OCI-LY7 (cell line): ENCODE measurements around the gene IQSEC2. TPM values are rescaled to one million over a fixed set of nuclear protein-coding genes. Genes with fewer than 3 reads are reported as not detected.

ENCODE experiments used
- BruUV-seq: library from RNA; stranded (reverse); fragments of 400-500 nt; replicated peaks from 2 replicates; lab custom pipeline; 2021; lab: Mats Ljungman, UMichigan
- CTCF ChIA-PET: fragments of 300-600 bp; sonication (Branson Sonifier 250); formaldehyde crosslinking; loops from one replicate; lab custom pipeline; 2022; ENCODE audit warnings: antibody characterized with exemption; ENCODE audit not compliant: unreplicated experiment; lab: Charles Lee
- POLR2A ChIA-PET: fragments of 300-600 bp; sonication (Branson Sonifier 250); formaldehyde crosslinking; loops from one replicate; lab custom pipeline; 2022; ENCODE audit warnings: antibody characterized with exemption; lab: Charles Lee
- DNase-seq: peaks from one replicate; pipeline ENCODE4 v3.0.0-alpha.2; 2015; ENCODE audit warnings: low spot score
- H2AFZ ChIP-seq: fragments of 200-600 bp; sonication (generic), shearing (Covaris generic); 2 replicates; pipeline ENCODE4 v1.6.1; 2014; ENCODE audit warnings: mild to moderate bottlenecking, antibody characterized with exemption, low read length, moderate library complexity
- H3K27ac ChIP-seq: fragments of 200-600 bp; sonication (generic); 2 replicates; pipeline ENCODE4 v1.5.1; 2014; ENCODE audit warnings: mixed run types, low read depth, mild to moderate bottlenecking, moderate library complexity, low read length, inconsistent platforms; ENCODE audit not compliant: poor library complexity, severe bottlenecking
- H3K36me3 ChIP-seq: fragments of 200-600 bp; sonication (generic); 2 replicates; pipeline ENCODE4 v1.6.1; 2014; ENCODE audit warnings: mild to moderate bottlenecking, antibody characterized with exemption, low read length, moderate library complexity, mixed read lengths; ENCODE audit not compliant: insufficient read depth
- H3K4me1 ChIP-seq: fragments of 200-600 bp; sonication (generic); 2 replicates; pipeline ENCODE4 v1.5.1; 2014; ENCODE audit warnings: mild to moderate bottlenecking, low read length; ENCODE audit not compliant: insufficient read depth, poor library complexity, severe bottlenecking
- H3K4me2 ChIP-seq: fragments of 200-600 bp; sonication (generic); 2 replicates; pipeline ENCODE4 v1.6.1; 2014; ENCODE audit warnings: mild to moderate bottlenecking, low read length
- H3K4me3 ChIP-seq: fragments of 200-600 bp; sonication (generic); 2 replicates; pipeline ENCODE4 v1.5.1; 2014; ENCODE audit warnings: mild to moderate bottlenecking, low read depth, low read length; ENCODE audit not compliant: poor library complexity, severe bottlenecking
- H3K79me2 ChIP-seq: fragments of 200-600 bp; sonication (generic); 2 replicates; pipeline ENCODE4 v1.6.1; 2016; ENCODE audit warnings: low read depth, mild to moderate bottlenecking, low read length, moderate library complexity, mixed read lengths; ENCODE audit not compliant: insufficient read depth
- H3K9me2 ChIP-seq: fragments of 200-600 bp; sonication (generic); 2 replicates; pipeline ENCODE4 v1.6.1; 2016; ENCODE audit warnings: mild to moderate bottlenecking, low read length, mixed read lengths; ENCODE audit not compliant: insufficient read depth
- H3K9me3 ChIP-seq: fragments of 200-600 bp; sonication (generic); 2 replicates; pipeline ENCODE4 v1.6.1; 2014; ENCODE audit warnings: mild to moderate bottlenecking, mixed run types, low read length, mixed read lengths
- H4K20me1 ChIP-seq: fragments of 200-600 bp; sonication (generic); 2 replicates; pipeline ENCODE4 v1.6.1; 2014; ENCODE audit warnings: mild to moderate bottlenecking, antibody characterized with exemption, low read length, moderate library complexity, mixed read lengths; ENCODE audit not compliant: insufficient read depth
- EZH2phosphoT487 ChIP-seq: fragments of 200-600 bp; sonication (generic); IDR thresholded peaks from 2 replicates; pipeline ENCODE4 v1.6.1; 2018; ENCODE audit warnings: low read depth, borderline replicate concordance, mild to moderate bottlenecking, mixed run types, antibody characterized with exemption, low read length, moderate library complexity, mixed read lengths
- intact Hi-C: fragments of 100-400 bp; cut with micrococcal nuclease; formaldehyde crosslinking; loops from one replicate; pipeline ENCODE4 v1.10.0; 2022; ENCODE audit not compliant: unreplicated experiment
- total RNA-seq, 2 experiments: library from RNA; depleted of rRNA in 1 of 2; stranded (reverse); fragments of >200 nt in 1 of 2; shearing (Covaris generic) in 1 of 2; gene quantifications; 2 replicates each; pipeline ENCODE4 v1.2.3, GENCODE V29; 2014 to 2022
- TF ChIP-seq, protein P1 (sequence below): fragments of 200-600 bp; sonication (generic); conservative IDR thresholded peaks from 2 replicates; pipeline ENCODE4 v1.5.1; 2014; ENCODE audit warnings: mild to moderate bottlenecking, antibody characterized with exemption, low read length, moderate library complexity, mixed read lengths

IQSEC2 gene
- total RNA-seq, 2 experiments from 2014 or later = not detected

GRCh38 chrX:53291596-53291995 lies 10.2 kb upstream of the IQSEC2 start:
- Histone ChIP-seq H3K27ac (no peak overlapping the region), H3K36me3 (no peaks in the 10 kb centered on the region), H3K9me2 (no peaks in the 10 kb centered on the region), H3K79me2 (no peaks in the 10 kb centered on the region), H3K4me2 (no peak overlapping the region), H3K9me3 (no peaks in the 10 kb centered on the region), H3K4me1 (peaks cover 9% of the 10 kb centered on the region), H4K20me1 (no peaks in the 10 kb centered on the region), H2AFZ (no peak overlapping the region), H3K4me3 (no peak overlapping the region)
- CTCF ChIA-PET = no interaction called here
- POLR2A ChIA-PET = interaction anchor here (1.2 kb wide), 1 partner anchor 8 kb away, joined by 4 read pairs; no protein-coding TSS in a partner anchor
- BruUV-seq = no TSS peak
- no peak for DNase-seq
- intact Hi-C loops = no loop called here
- TF ChIP-seq EZH2phosphoT487 = no peak

DNA sequence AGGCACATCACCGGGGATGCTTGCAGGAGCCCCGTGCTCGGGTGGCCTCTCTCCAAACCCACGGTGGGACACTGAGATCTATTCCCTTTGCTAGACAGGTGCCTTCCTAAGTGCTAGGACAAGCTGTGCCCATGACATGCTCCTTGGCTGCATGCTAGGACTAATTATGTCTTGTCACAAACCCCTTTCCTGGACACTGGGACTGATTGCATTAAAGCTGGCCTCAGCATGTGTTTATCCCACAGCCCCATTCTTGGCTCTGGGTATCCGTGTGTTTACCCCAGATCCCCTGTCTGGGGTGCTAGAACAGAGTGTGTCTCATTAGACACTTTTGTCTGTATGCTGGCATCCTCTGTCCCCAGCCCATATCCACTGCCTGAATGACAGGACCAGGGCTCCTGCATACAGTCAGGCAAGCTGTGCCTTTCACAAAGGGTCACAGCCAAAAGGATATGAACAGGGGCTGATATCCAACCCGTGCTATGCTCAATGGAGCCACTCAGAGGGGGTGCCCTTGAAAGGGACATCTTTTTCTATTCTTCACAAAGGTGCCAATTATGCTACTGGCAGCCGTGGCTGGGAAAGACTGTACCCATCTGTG lies 9.2 kb upstream of the IQSEC2 start:
- Histone ChIP-seq H3K27ac (no peak overlapping the region), H3K9me3 (no peaks in the 10 kb centered on the region), H3K4me2 (no peak overlapping the region), H2AFZ (no peak overlapping the region), H3K9me2 (no peaks in the 10 kb centered on the region), H3K79me2 (no peaks in the 10 kb centered on the region), H3K4me1 (peaks cover 9% of the 10 kb centered on the region), H3K36me3 (no peaks in the 10 kb centered on the region), H3K4me3 (no peak overlapping the region), H4K20me1 (no peaks in the 10 kb centered on the region)
- no peak for DNase-seq
- POLR2A ChIA-PET = interaction anchor here (1.2 kb wide), 1 partner anchor 10 kb away, joined by 4 read pairs; no protein-coding TSS in a partner anchor
- TF ChIP-seq EZH2phosphoT487 = no peak
- TF ChIP-seq, protein P1, sequence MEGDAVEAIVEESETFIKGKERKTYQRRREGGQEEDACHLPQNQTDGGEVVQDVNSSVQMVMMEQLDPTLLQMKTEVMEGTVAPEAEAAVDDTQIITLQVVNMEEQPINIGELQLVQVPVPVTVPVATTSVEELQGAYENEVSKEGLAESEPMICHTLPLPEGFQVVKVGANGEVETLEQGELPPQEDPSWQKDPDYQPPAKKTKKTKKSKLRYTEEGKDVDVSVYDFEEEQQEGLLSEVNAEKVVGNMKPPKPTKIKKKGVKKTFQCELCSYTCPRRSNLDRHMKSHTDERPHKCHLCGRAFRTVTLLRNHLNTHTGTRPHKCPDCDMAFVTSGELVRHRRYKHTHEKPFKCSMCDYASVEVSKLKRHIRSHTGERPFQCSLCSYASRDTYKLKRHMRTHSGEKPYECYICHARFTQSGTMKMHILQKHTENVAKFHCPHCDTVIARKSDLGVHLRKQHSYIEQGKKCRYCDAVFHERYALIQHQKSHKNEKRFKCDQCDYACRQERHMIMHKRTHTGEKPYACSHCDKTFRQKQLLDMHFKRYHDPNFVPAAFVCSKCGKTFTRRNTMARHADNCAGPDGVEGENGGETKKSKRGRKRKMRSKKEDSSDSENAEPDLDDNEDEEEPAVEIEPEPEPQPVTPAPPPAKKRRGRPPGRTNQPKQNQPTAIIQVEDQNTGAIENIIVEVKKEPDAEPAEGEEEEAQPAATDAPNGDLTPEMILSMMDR = no peak
- CTCF ChIA-PET = no interaction called here
- intact Hi-C loops = no loop called here
- no TSS peak for BruUV-seq

DNA sequence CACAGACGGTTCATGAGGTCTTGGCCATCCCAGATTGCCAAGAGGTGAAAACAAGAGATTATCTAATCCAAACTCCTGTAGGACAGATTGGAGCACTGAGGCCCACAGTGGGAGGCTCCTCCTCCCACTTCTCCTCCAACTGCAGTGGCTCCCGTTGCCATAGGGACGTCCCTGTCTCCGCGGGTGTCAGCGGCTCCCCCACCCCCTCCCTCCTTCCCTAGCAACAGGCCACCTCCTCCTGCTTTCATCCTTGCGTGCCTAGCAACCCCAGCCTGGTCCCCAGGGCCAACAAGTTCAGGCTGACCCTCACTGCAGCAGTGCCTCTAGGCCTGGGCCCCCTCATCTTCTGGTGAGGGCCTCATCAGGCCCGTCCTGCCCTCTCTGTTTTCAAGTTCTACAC lies 6.8 kb upstream of the IQSEC2 start:
- TF ChIP-seq, protein P1 = no peak
- TF ChIP-seq EZH2phosphoT487 = no peak
- Histone ChIP-seq H3K9me2 (no peaks in the 10 kb centered on the region), H3K27ac (no peak overlapping the region), H2AFZ (0 out of 2 replicates have a peak overlapping the region, but pooled peaks have one; percentile 81), H3K4me2 (peak overlapping the region; percentile 41; the same call in 1 of the 2 replicates), H3K79me2 (no peaks in the 10 kb centered on the region), H3K4me1 (peaks cover 9% of the 10 kb centered on the region), H3K9me3 (no peaks in the 10 kb centered on the region), H3K4me3 (no peak overlapping the region), H3K36me3 (no peaks in the 10 kb centered on the region), H4K20me1 (no peaks in the 10 kb centered on the region)
- intact Hi-C loops = no loop called here
- POLR2A ChIA-PET = interaction anchor here (0.6 kb wide), 1 partner anchor 43 kb away, joined by 4 read pairs; no protein-coding TSS in a partner anchor
- no TSS peak for BruUV-seq
- CTCF ChIA-PET = no interaction called here
- no peak for DNase-seq
